Breast epithelium (tissue), 4 donors: ENCODE measurements around the gene NXN. TPM values are rescaled to one million over a fixed set of nuclear protein-coding genes. Genes with fewer than 3 reads are reported as not detected.

Experiments
- DNase-seq, 2 donors: peaks; one replicate each; pipeline ENCODE4 v3.0.0-alpha.2; 2019; ENCODE audit warnings: low spot score in 2 of 2
- H3K27ac ChIP-seq, 2 donors: fragments of 200-600 bp; sonication (generic) in 1 of 2; one replicate each; pipeline ENCODE4 v1.5.1; 2016 to 2019; ENCODE audit warnings: mild to moderate bottlenecking in 1 of 2
- H3K27me3 ChIP-seq, 2 donors: fragments of 200-600 bp; sonication (generic) in 1 of 2; one replicate each; pipeline versions ENCODE4 v1.5.1 to v1.6.0; 2017 to 2019; ENCODE audit warnings: control low read depth in 1 of 2, mild to moderate bottlenecking in 1 of 2
- H3K36me3 ChIP-seq: fragments of 200-600 bp; one replicate; pipeline ENCODE4 v1.5.1; 2019
- H3K4me1 ChIP-seq, 2 donors: fragments of 200-600 bp; sonication (generic); one replicate each; pipeline ENCODE4 v1.5.1; 2016 to 2019; ENCODE audit warnings: control low read depth in 1 of 2
- H3K4me3 ChIP-seq, 3 donors: fragments of 200-600 bp; sonication (generic); 1 replicate in 2 of 3; 2 replicates in 1 of 3; pipeline ENCODE4 v1.5.1; 2016 to 2019; ENCODE audit warnings: mild to moderate bottlenecking in 3 of 3, moderate library complexity in 2 of 3
- H3K9me3 ChIP-seq, 2 donors: fragments of 200-600 bp; sonication (generic) in 1 of 2; one replicate each; pipeline ENCODE4 v1.5.1; 2016 to 2019; ENCODE audit warnings: control low read depth in 1 of 2
- CTCF ChIP-seq, 3 donors: fragments of 450-650 bp; IDR thresholded peaks; one replicate each; pipeline ENCODE4 v1.5.1; 2016 to 2017; ENCODE audit warnings: antibody characterized with exemption in 3 of 3, mild to moderate bottlenecking in 3 of 3, moderate library complexity in 3 of 3
- POLR2A ChIP-seq: fragments of 450-650 bp; IDR thresholded peaks from one replicate; pipeline ENCODE4 v1.6.1; 2016; ENCODE audit warnings: antibody characterized with exemption, mild to moderate bottlenecking, moderate library complexity
- POLR2AphosphoS5 ChIP-seq, 3 donors: sonication (generic); formaldehyde crosslinking; IDR thresholded peaks; one replicate each; pipeline ENCODE4 v1.6.1; 2017; ENCODE audit warnings: antibody characterized with exemption in 3 of 3
- intact Hi-C: fragments of 100-400 bp; cut with DNase I; formaldehyde crosslinking; loops from one replicate; pipeline ENCODE4 v1.15.1; 2023; ENCODE audit warnings: low total_unique reads
- total RNA-seq, 3 donors: library from RNA; depleted of rRNA; stranded (reverse); fragments of >200 nt; gene quantifications; one replicate each; pipeline ENCODE4 v1.1.0, GENCODE V29; 2016

The NXN gene
- total RNA-seq, 3 donors from 2014 or later, result 9.3 to 14.3 (median 12.8) TPM

- Histone ChIP-seq H3K27me3 (no peaks in the 10 kb centered on the region), H3K9me3 (no peaks in the 10 kb centered on the region), H3K4me3 (no peak overlapping the region), H3K27ac (no peak overlapping the region), H3K4me1 (no peaks in the 10 kb centered on the region), H3K36me3 (no peaks in the 10 kb centered on the region)
- no peak for DNase-seq
- intact Hi-C loops, result no loop called here
- no peak for TF ChIP-seq CTCF (IDR thresholded peaks at IDR 0.05)
- no peak for TF ChIP-seq POLR2A
- no peak for TF ChIP-seq POLR2AphosphoS5 (IDR thresholded peaks at IDR 0.05)
These were observed 81.5 kb downstream of the NXN start for GRCh38 chr17:897970-898619.

- TF ChIP-seq POLR2A, result no peak
- no peak for TF ChIP-seq CTCF (IDR thresholded peaks at IDR 0.05)
- TF ChIP-seq POLR2AphosphoS5 (IDR thresholded peaks at IDR 0.05), result peak in 1 of 3 donors; percentile 51
- H3K27me3 ChIP-seq, result no peaks in the 10 kb centered on the region
- H3K4me3 ChIP-seq, result no peak overlapping the region
- no peaks in the 10 kb centered on the region for H3K9me3 ChIP-seq
- intact Hi-C loops, result no loop called here
- no peaks in the 10 kb centered on the region for H3K36me3 ChIP-seq
- H3K27ac ChIP-seq, result peak overlapping the region; percentile 36 to 76
- no peaks in the 10 kb centered on the region for H3K4me1 ChIP-seq
- no peak for DNase-seq
These were observed 82.5 kb downstream of the NXN start for GRCh38 chr17:896953-897661.

GRCh38 chr17:896454-896853, 83.1 kb downstream of the NXN start:
- H3K27me3 ChIP-seq, result no peaks in the 10 kb centered on the region
- H3K4me3 ChIP-seq, result no peak overlapping the region
- no peaks in the 10 kb centered on the region for H3K4me1 ChIP-seq
- peak overlapping the region; percentile 36 to 76 for H3K27ac ChIP-seq
- no peaks in the 10 kb centered on the region for H3K36me3 ChIP-seq
- TF ChIP-seq CTCF (IDR thresholded peaks at IDR 0.05) (no peak), POLR2AphosphoS5 (IDR thresholded peaks at IDR 0.05) (no peak), POLR2A (no peak)
- intact Hi-C loops, result no loop called here
- H3K9me3 ChIP-seq, result no peaks in the 10 kb centered on the region
- DNase-seq, result no peak

- H3K27me3 ChIP-seq, result no peaks in the 10 kb centered on the region
- H3K36me3 ChIP-seq, result no peaks in the 10 kb centered on the region
- intact Hi-C loops, result no loop called here
- TF ChIP-seq POLR2A (no peak), POLR2AphosphoS5 (IDR thresholded peaks at IDR 0.05) (no peak), CTCF (IDR thresholded peaks at IDR 0.05) (no peak)
- no peak overlapping the region for H3K4me3 ChIP-seq
- no peaks in the 10 kb centered on the region for H3K4me1 ChIP-seq
- H3K27ac ChIP-seq, result peak overlapping the region in 1 of 2 donors; percentile 3
- no peak for DNase-seq
- no peaks in the 10 kb centered on the region for H3K9me3 ChIP-seq
These were observed 86.6 kb downstream of the NXN start for GRCh38 chr17:892958-893357.

- no peaks in the 10 kb centered on the region for H3K27me3 ChIP-seq
- H3K4me3 ChIP-seq, result no peak overlapping the region
- no peaks in the 10 kb centered on the region for H3K36me3 ChIP-seq
- no peak overlapping the region for H3K27ac ChIP-seq
- no peak for DNase-seq
- TF ChIP-seq CTCF (IDR thresholded peaks at IDR 0.05) (no peak), POLR2A (no peak), POLR2AphosphoS5 (IDR thresholded peaks at IDR 0.05) (no peak)
- no peaks in the 10 kb centered on the region for H3K9me3 ChIP-seq
- intact Hi-C loops, result no loop called here
- no peaks in the 10 kb centered on the region for H3K4me1 ChIP-seq
These were observed 90.6 kb downstream of the NXN start for GRCh38 chr17:888998-889441.
